GM12878 (cell line): ENCODE data around the gene TPRX1. TPM values are rescaled to one million over a fixed set of nuclear protein-coding genes. Genes with fewer than 3 reads are reported as not detected.

Source experiments
- ATAC-seq: fragments of 200-7000 bp; cut with Tn5 transposase; 3 replicates; pipeline ENCODE4 v1.9.1; 2020; ENCODE audit warnings: mild to moderate bottlenecking, moderate library complexity
- BruUV-seq: library from RNA; stranded (reverse); fragments of 400-500 nt; replicated peaks from 2 replicates; lab custom pipeline; 2021; lab: Mats Ljungman, UMichigan
- CTCF ChIA-PET: fragments of 300-600 bp; sonication (Branson Sonifier 250); formaldehyde crosslinking; extraction: SDS; loops from one replicate; lab custom pipeline; 2021; ENCODE audit warnings: inconsistent platforms; lab: Yijun Ruan, JAX
- POLR2A ChIA-PET: fragments of 350-600 bp; formaldehyde crosslinking; extraction: SDS; loops from one replicate; lab custom pipeline; 2021; ENCODE audit warnings: inconsistent platforms; lab: Charles Lee
- RAD21 ChIA-PET: fragments of 300-600 bp; sonication (Branson Sonifier 250); formaldehyde crosslinking; loops from one replicate; lab custom pipeline; 2023; ENCODE audit warnings: antibody characterized with exemption; ENCODE audit not compliant: unreplicated experiment; lab: Charles Lee
- SMC1A ChIA-PET: fragments of 300-600 bp; sonication (Branson Sonifier 250); formaldehyde crosslinking; loops from one replicate; lab custom pipeline; 2023; ENCODE audit not compliant: unreplicated experiment, uncharacterized antibody; lab: Charles Lee
- DNase-seq: peaks from one replicate; pipeline ENCODE4 v3.0.0-alpha.2; 2011; ENCODE audit warnings: low read depth, low spot score
- FAIRE-seq: peaks from 3 replicates; lab custom pipeline; 2011; peaks lifted over from hg19 to GRCh38; lab: Jason Lieb, UNC
- H2AFZ ChIP-seq: 2 replicates; pipeline ENCODE4 v1.6.0; 2011; ENCODE audit warnings: low read depth, low read length, control low read depth; ENCODE audit not compliant: control insufficient read depth
- H3K27ac ChIP-seq: 2 replicates; pipeline ENCODE4 v1.5.1; 2011; ENCODE audit warnings: control low read depth; ENCODE audit not compliant: control insufficient read depth, insufficient read depth
- H3K27me3 ChIP-seq, 2 experiments: replicated peaks in 1 of 2; 2 replicates each; pipeline versions ENCODE4 v1.6.0 to v1.6.1; 2011; ENCODE audit warnings: low read length in 1 of 2; ENCODE audit not compliant: control insufficient read depth in 2 of 2, insufficient read depth in 2 of 2
- H3K36me3 ChIP-seq, 2 experiments: 2 replicates each; pipeline ENCODE4 v1.5.1; 2011; ENCODE audit warnings: low read length in 1 of 2; ENCODE audit not compliant: control insufficient read depth in 2 of 2, insufficient read depth in 2 of 2
- H3K4me1 ChIP-seq: 2 replicates; pipeline ENCODE4 v1.6.1; 2011; ENCODE audit warnings: mild to moderate bottlenecking, low read length, moderate library complexity, mixed read lengths; ENCODE audit not compliant: control insufficient read depth, insufficient read depth
- H3K4me2 ChIP-seq: 2 replicates; pipeline ENCODE4 v1.6.0; 2011; ENCODE audit warnings: control low read depth; ENCODE audit not compliant: control insufficient read depth, insufficient read depth
- H3K4me3 ChIP-seq: fragments of 200-600 bp; sonication (generic); 2 replicates; pipeline ENCODE4 v1.5.1; 2016
- H3K79me2 ChIP-seq: 2 replicates; pipeline ENCODE4 v1.6.0; 2011; ENCODE audit warnings: low read length; ENCODE audit not compliant: control insufficient read depth, insufficient read depth
- H3K9ac ChIP-seq: 2 replicates; pipeline ENCODE4 v1.8.0; 2011; ENCODE audit warnings: low read length, control low read depth, mixed read lengths; ENCODE audit not compliant: control insufficient read depth, insufficient read depth
- H3K9me3 ChIP-seq: replicated peaks from 3 replicates; pipeline ENCODE4 v1.5.1; 2011; ENCODE audit warnings: mild to moderate bottlenecking, low read length; ENCODE audit not compliant: control insufficient read depth, insufficient read depth
- H4K20me1 ChIP-seq: 2 replicates; pipeline ENCODE4 v1.6.0; 2011; ENCODE audit not compliant: control insufficient read depth, insufficient read depth
- BCL11A ChIP-seq: IDR thresholded peaks from 2 replicates; pipeline ENCODE4 v1.6.1; 2011; ENCODE audit warnings: low read depth, low read length
- BCL3 ChIP-seq: IDR thresholded peaks from 2 replicates; pipeline ENCODE4 v1.6.1; 2011; ENCODE audit warnings: borderline replicate concordance, low read depth, mild to moderate bottlenecking, moderate library complexity, low read length; ENCODE audit not compliant: insufficient read depth, poor library complexity, severe bottlenecking
- BRCA1 ChIP-seq: IDR thresholded peaks from 2 replicates; pipeline ENCODE4 v1.6.1; 2011; ENCODE audit warnings: low read depth, low read length, improper control_type of control experiment
- ESRRA ChIP-seq: IDR thresholded peaks from 2 replicates; pipeline ENCODE4 v1.6.1; 2012; ENCODE audit warnings: mild to moderate bottlenecking, low read length, improper control_type of control experiment
- JUNB ChIP-seq: IDR thresholded peaks from 2 replicates; pipeline ENCODE4 v1.6.1; 2016; ENCODE audit warnings: antibody characterized with exemption, mild to moderate bottlenecking
- KLF5 ChIP-seq: fragments of 450-650 bp; IDR thresholded peaks from 2 replicates; pipeline ENCODE4 v1.6.1; 2014; ENCODE audit warnings: mild to moderate bottlenecking; ENCODE audit not compliant: partially characterized antibody
- POLR2A ChIP-seq: IDR thresholded peaks from 2 replicates; pipeline ENCODE4 v1.6.1; 2011; ENCODE audit warnings: low read depth, mild to moderate bottlenecking, low read length
- RUNX3 ChIP-seq: IDR thresholded peaks from 2 replicates; pipeline ENCODE4 v1.6.1; 2012; ENCODE audit warnings: low read length, inconsistent platforms
- SREBF2 ChIP-seq: IDR thresholded peaks from 2 replicates; pipeline ENCODE4 v1.6.1; 2012; ENCODE audit warnings: mild to moderate bottlenecking, low read length
- YBX1 ChIP-seq: fragments of 450-650 bp; IDR thresholded peaks from 2 replicates; pipeline ENCODE4 v1.6.1; 2016; ENCODE audit warnings: antibody characterized with exemption
- WGBS: methylation state at CpG from one replicate; pipeline ENCODE4 v1.1.6; 2016; ENCODE audit warnings: low lambda C conversion rate; ENCODE audit not compliant: insufficient replicate concordance, insufficient coverage; ENCODE audit errors: missing lambda C conversion rate; 5-methylcytosine and 5-hydroxymethylcytosine counted together
- in situ Hi-C: fragments of 300-500 bp; cut with MboI; formaldehyde crosslinking; loops from 9 replicates; pipeline ENCODE4 v1.14.3; 2018; ENCODE audit warnings: mixed read lengths
- intact Hi-C: fragments of 100-400 bp; cut with micrococcal nuclease; formaldehyde crosslinking; loops from one replicate; pipeline ENCODE4 v1.14.2; 2022; ENCODE audit not compliant: unreplicated experiment
- polyA plus RNA-seq, 11 experiments: library from polyadenylated mRNA; depleted of rRNA in 4 of 11; unstranded in 6 of 11; stranded (reverse) in 5 of 11; fragments of >200 nt; fragmentation: Nextera tagmentation in 4 of 11; fragmentation: Illumina TruSeq in 1 of 11; extraction: Ambion mirVana in 4 of 11; extraction: Trizol in 1 of 11; gene quantifications; 1 replicate in 1 of 11; 2 replicates in 10 of 11; pipeline versions ENCODE4 v1.2.1 to v1.2.3, GENCODE V29; 2011 to 2016; ENCODE audit warnings: inconsistent platforms in 2 of 11, missing spikeins in 2 of 11, low read depth in 1 of 11
- total RNA-seq, 4 experiments: library from RNA; depleted of rRNA in 3 of 4; stranded (reverse); fragments of >200 nt in 3 of 4; fragmentation: Illumina TruSeq in 1 of 4; extraction: Trizol in 1 of 4; gene quantifications; 2 replicates each; pipeline versions ENCODE4 v1.2.1 to v1.2.3, GENCODE V29; 2013 to 2021
- TF ChIP-seq, protein P1 (sequence below): fragments of 450-650 bp; formaldehyde crosslinking; IDR thresholded peaks from 2 replicates; pipeline ENCODE4 v1.4.0; 2020; ENCODE audit warnings: mild to moderate bottlenecking, moderate library complexity

Gene TPRX1
- total and polyA plus RNA-seq, 10 of the 15 experiments (the other 5 are each of a cell fraction or from before 2014, with no cell fraction given), result not detected

- Histone ChIP-seq H3K9ac (no peak overlapping the region), H3K4me3 (no peak overlapping the region), H3K4me2 (peak overlapping the region; percentile 93), H3K36me3 (no peaks in the 10 kb centered on the region; a peak in 1 of 4 replicates), H3K9me3 (no peaks in the 10 kb centered on the region), H3K4me1 (peaks cover 6% of the 10 kb centered on the region), H4K20me1 (no peaks in the 10 kb centered on the region), H3K27ac (no peak overlapping the region), H3K27me3 (no peaks in the 10 kb centered on the region), H3K79me2 (peaks cover 18% of the 10 kb centered on the region), H2AFZ (no peak overlapping the region)
- TF ChIP-seq BCL3 (no peak), POLR2A (no peak), SREBF2 (no peak), RUNX3 (no peak), YBX1 (no peak), BCL11A (no peak), KLF5 (no peak), JUNB (no peak), BRCA1 (no peak), ESRRA (no peak)
- TF ChIP-seq, protein P1, sequence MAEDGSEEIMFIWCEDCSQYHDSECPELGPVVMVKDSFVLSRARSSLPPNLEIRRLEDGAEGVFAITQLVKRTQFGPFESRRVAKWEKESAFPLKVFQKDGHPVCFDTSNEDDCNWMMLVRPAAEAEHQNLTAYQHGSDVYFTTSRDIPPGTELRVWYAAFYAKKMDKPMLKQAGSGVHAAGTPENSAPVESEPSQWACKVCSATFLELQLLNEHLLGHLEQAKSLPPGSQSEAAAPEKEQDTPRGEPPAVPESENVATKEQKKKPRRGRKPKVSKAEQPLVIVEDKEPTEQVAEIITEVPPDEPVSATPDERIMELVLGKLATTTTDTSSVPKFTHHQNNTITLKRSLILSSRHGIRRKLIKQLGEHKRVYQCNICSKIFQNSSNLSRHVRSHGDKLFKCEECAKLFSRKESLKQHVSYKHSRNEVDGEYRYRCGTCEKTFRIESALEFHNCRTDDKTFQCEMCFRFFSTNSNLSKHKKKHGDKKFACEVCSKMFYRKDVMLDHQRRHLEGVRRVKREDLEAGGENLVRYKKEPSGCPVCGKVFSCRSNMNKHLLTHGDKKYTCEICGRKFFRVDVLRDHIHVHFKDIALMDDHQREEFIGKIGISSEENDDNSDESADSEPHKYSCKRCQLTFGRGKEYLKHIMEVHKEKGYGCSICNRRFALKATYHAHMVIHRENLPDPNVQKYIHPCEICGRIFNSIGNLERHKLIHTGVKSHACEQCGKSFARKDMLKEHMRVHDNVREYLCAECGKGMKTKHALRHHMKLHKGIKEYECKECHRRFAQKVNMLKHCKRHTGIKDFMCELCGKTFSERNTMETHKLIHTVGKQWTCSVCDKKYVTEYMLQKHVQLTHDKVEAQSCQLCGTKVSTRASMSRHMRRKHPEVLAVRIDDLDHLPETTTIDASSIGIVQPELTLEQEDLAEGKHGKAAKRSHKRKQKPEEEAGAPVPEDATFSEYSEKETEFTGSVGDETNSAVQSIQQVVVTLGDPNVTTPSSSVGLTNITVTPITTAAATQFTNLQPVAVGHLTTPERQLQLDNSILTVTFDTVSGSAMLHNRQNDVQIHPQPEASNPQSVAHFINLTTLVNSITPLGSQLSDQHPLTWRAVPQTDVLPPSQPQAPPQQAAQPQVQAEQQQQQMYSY (CRISPR knock-in tag), result no peak
- no peak for ATAC-seq
- intact Hi-C loops (no loop called here), in situ Hi-C loops (no loop called here)
- ChIA-PET SMC1A (no interaction called here), POLR2A (interaction anchor here (0.7 kb wide), 1 partner anchor 189 kb away, joined by 3 read pairs; no protein-coding TSS in a partner anchor), RAD21 (no interaction called here), CTCF (interaction anchor here (0.9 to 1.2 kb wide), 2 partner anchors 15 to 343 kb away, joined by 3 to 5 read pairs; no protein-coding TSS in a partner anchor)
- DNase-seq, result no peak
- 98% methylated on average over 9 of the region's 9 CpGs for WGBS
- BruUV-seq, result no TSS peak
- no peak for FAIRE-seq
These were observed 24.2 kb downstream of the TPRX1 start for GRCh38 chr19:47780215-47780551.
